Activated CD4-positive, alpha-beta T cell treated with anti-CD3 and anti-CD28 coated beads, Interleukin-2, amount 10 ng/mL, durations not matched to agents 24 days and 14 days (primary cell): ENCODE results near the gene TMEM121. TPM values are rescaled to one million over a fixed set of nuclear protein-coding genes. Genes with fewer than 3 reads are reported as not detected.
"Not testable (repeated sequence)": the region's sequence is repeated elsewhere in the genome, so short reads cannot be mapped to it uniquely, and the experiment has no call there.

ENCODE experiments used
- DNase-seq: peaks from one replicate; pipeline ENCODE4 v3.0.0; 2022
- H3K27ac Mint-ChIP-seq: one replicate; pipeline ENCODE4 v1.8.0; 2022; ENCODE audit warnings: mild to moderate bottlenecking, mixed read lengths
- H3K27me3 Mint-ChIP-seq: one replicate; pipeline ENCODE4 v1.8.0; 2022; ENCODE audit warnings: mixed read lengths
- H3K36me3 Mint-ChIP-seq: one replicate; pipeline ENCODE4 v1.8.0; 2022; ENCODE audit warnings: low read depth, mild to moderate bottlenecking, mixed read lengths
- H3K4me1 Mint-ChIP-seq: one replicate; pipeline ENCODE4 v1.8.0; 2021; ENCODE audit warnings: mixed read lengths
- H3K4me3 Mint-ChIP-seq: one replicate; pipeline ENCODE4 v1.8.0; 2022; ENCODE audit warnings: mild to moderate bottlenecking, moderate library complexity, mixed read lengths
- H3K9me3 Mint-ChIP-seq: one replicate; pipeline ENCODE4 v1.8.0; 2021; ENCODE audit warnings: mixed read lengths
- intact Hi-C: fragments of 100-400 bp; cut with micrococcal nuclease; formaldehyde crosslinking; loops from one replicate; pipeline ENCODE4 v1.15.1; 2023
- total RNA-seq: library from RNA; stranded (reverse); gene quantifications from 2 replicates; pipeline ENCODE4 v1.2.3, GENCODE V29; 2022

Gene TMEM121
- total RNA-seq, 1 donor from 2014 or later, result 9.1 TPM

DNA sequence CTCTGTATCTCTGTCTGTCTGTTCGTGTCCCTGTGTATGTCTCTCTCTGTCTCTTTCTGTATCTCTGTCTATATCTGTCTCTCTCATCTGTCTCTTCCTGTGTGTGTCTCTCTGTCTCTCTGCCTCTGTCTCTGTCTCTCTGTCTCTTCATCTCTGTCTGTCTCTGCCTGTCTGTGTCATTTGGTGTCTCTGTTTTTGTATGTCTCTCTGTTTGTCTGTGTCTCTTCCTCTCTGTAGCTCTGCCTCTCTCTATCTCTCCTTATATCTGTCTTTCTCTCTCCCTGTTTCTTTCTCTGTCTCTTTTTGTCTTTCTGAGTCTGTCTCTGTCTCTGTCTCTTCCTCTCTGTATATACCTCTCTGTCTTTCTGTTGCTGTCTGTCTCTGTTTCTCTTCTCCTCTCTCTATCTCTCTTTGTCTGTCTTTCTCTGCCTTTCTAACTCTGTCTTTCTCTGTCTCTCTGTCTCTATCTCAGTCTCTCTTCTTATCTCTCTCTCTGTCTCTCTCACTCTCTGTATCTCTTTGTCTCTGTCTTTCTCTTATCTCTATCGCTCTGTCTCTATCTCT is 50.2 kb downstream of the TMEM121 start:
- Mint-ChIP-seq H3K27ac (peak overlapping the region; percentile 4), H3K9me3 (no peaks in the 10 kb centered on the region), H3K4me1 (no peaks in the 10 kb centered on the region), H3K36me3 (no peaks in the 10 kb centered on the region), H3K27me3 (no peaks in the 10 kb centered on the region), H3K4me3 (no peak overlapping the region)
- intact Hi-C loops, result no loop called here
- no peak for DNase-seq

DNA sequence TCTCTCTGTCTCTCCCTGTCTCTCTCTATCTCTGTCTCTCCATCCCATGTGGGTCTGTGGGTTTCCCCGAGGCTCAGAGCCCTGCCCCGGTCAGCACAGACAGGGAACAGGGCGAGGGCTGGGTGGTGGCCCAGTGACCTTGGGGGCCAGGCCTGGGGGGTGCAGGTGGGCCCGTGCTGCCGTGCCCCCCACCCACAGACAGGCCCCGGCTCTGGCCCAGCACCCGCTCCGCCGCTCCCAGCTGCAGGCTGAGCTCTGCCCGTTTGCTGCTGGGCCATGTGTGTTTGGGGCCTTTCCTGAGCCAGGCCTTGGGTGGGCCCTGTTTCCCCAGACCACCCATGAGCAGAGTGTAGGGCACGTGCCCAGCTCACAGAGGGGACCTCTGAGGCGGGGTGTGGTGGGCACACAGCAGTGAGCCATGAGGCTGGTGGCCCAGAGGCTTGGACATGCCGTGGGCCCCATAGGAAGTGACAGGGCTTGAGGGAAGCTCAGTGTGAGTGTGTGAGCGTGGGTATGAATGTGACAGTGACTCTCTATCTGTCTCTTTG is 51.0 kb downstream of the TMEM121 start:
- no peaks in the 10 kb centered on the region for H3K9me3 Mint-ChIP-seq
- no peaks in the 10 kb centered on the region for H3K4me1 Mint-ChIP-seq
- H3K36me3 Mint-ChIP-seq, result no peaks in the 10 kb centered on the region
- no peak for DNase-seq
- H3K27ac Mint-ChIP-seq, result no peak overlapping the region
- H3K4me3 Mint-ChIP-seq, result no peak overlapping the region
- intact Hi-C loops, result no loop called here
- no peaks in the 10 kb centered on the region for H3K27me3 Mint-ChIP-seq

DNA sequence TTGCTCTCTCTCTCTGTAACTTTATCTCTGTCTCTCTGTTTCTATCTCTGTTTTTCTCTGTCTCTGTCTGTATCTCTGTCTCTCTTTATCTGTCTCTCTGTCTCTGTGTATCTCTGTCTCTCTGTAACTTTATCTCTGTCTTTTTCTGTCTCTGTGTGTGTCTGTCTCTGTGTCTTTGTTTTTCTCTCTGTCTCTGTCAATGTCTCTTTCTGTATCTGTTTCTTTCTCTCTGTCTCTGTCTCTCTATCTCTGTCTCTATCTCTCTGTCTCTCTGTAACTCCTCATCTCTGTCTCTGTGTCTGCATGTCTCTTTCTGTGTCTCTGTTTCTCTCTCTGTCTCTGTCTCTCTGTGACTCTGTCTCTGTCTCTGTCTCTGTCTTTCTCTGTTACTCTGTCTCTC is 51.7 kb downstream of the TMEM121 start:
- intact Hi-C loops, result no loop called here
- no peaks in the 10 kb centered on the region for H3K36me3 Mint-ChIP-seq
- no peaks in the 10 kb centered on the region for H3K4me1 Mint-ChIP-seq
- no peak for DNase-seq
- peak overlapping the region; percentile 4 for H3K27ac Mint-ChIP-seq
- no peaks in the 10 kb centered on the region for H3K9me3 Mint-ChIP-seq
- H3K27me3 Mint-ChIP-seq, result no peaks in the 10 kb centered on the region
- no peak overlapping the region for H3K4me3 Mint-ChIP-seq

DNA sequence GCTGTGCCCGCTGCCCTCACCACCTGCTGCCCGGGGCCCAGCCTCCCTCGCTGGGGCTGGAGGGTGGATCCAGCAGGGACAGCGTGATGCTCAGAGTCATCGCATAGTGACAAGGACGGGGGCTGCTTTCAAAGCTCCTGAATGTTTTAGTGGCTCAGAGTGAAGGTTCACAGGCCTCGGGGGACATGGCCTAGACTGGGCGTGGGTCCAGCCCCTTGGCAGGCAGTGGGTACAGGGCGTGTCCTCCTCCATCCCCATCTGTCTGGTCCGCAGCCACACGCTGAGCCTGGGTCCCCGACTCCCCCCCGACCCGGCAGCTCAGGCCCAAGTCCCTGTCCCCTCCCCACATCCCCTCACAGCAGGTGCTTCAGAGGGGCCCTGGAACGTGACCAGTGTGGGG is 52.8 kb downstream of the TMEM121 start:
- intact Hi-C loops, H3K9me3 Mint-ChIP-seq, DNase-seq, H3K27ac Mint-ChIP-seq, H3K27me3 Mint-ChIP-seq, H3K4me3 Mint-ChIP-seq, H3K4me1 Mint-ChIP-seq, H3K36me3 Mint-ChIP-seq: not testable (repeated sequence)

Other genes with a start within 250 kb of the TMEM121 start
- gene BRF1, start 225.6 kb upstream of the TMEM121 start, total RNA-seq, result 42.4 and 46.6 TPM in 2 replicates
- 31.5 and 33.9 TPM in 2 replicates for gene PACS2, start 211.8 kb upstream of the TMEM121 start, total RNA-seq
- gene TEX22, start 128.0 kb upstream of the TMEM121 start, total RNA-seq, result 5.7 and 6.4 TPM in 2 replicates
- 187 and 192 TPM in 2 replicates for gene MTA1, start 106.8 kb upstream of the TMEM121 start, total RNA-seq
- 0.37 and 0.43 TPM in 2 replicates for gene CRIP2, start 51.8 kb upstream of the TMEM121 start, total RNA-seq
- gene CRIP1, start 39.7 kb upstream of the TMEM121 start, total RNA-seq, result 99.3 and 110 TPM in 2 replicates
- 41.4 and 43.3 TPM in 2 replicates for gene TEDC1, start 35.3 kb upstream of the TMEM121 start, total RNA-seq